GM12873 (cell line): ENCODE results near the gene SLC26A3.

Experiments
- TF ChIP-seq, protein P1 (sequence below): IDR thresholded peaks from 2 replicates; pipeline ENCODE4 v1.5.1; 2012; ENCODE audit warnings: low read depth, mild to moderate bottlenecking, moderate library complexity, low read length, control low read depth; ENCODE audit not compliant: insufficient read depth; ENCODE audit errors: missing control alignments

SLC26A3 gene

DNA sequence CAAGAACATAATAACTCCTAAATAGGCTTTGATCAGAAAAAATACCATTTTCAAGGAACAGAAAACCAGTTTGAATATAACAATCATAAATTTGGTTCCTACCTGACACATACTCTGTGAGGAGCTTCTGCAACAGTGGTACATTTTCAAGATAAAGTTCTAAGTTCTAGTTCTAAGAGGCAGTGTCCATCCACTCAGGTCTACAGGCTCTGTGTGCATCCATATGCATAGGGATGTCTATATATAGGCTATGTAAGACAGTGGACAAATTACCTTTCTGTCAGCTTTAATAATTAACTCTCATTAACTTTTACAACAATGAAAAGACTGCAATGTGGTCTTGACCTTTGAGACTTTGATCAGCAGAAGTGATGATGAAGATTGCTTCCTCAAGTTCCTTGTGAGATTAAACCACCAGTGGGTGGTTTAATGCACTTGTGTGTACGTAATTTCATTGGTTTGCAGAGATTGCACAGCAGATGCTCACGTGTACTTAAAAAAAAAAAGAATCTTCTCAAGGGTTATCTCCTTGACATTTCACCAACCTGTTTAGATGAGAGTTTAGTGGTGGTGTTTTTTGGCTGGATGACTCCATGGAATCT, at the start of gene SLC26A3:
Gene SLC26A3 (minus strand): TSS at position 215 of the 602 bp plus-strand sequence. CDS start 8,714 bp downstream, outside the sequence.
- TF ChIP-seq, protein P1, sequence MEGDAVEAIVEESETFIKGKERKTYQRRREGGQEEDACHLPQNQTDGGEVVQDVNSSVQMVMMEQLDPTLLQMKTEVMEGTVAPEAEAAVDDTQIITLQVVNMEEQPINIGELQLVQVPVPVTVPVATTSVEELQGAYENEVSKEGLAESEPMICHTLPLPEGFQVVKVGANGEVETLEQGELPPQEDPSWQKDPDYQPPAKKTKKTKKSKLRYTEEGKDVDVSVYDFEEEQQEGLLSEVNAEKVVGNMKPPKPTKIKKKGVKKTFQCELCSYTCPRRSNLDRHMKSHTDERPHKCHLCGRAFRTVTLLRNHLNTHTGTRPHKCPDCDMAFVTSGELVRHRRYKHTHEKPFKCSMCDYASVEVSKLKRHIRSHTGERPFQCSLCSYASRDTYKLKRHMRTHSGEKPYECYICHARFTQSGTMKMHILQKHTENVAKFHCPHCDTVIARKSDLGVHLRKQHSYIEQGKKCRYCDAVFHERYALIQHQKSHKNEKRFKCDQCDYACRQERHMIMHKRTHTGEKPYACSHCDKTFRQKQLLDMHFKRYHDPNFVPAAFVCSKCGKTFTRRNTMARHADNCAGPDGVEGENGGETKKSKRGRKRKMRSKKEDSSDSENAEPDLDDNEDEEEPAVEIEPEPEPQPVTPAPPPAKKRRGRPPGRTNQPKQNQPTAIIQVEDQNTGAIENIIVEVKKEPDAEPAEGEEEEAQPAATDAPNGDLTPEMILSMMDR = no peak

DNA sequence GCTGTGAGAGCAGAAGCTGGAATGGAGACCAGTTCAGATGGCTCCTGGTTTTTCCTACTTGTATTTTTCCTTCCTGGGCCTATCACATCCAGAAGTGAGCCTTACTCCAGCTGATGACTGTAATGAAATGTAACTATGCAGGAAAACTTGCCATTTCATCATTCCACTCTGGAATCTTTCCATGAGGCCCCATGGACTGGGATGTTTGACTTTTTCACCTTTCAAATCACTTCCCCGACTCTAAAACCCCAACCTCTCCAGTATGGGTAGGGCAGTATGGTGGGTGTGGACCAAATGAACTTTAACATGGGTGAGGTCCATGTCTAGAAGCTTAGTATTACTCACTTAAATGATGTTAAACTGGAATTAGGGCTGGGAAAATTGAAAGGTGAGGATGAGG, 47.6 kb upstream of the SLC26A3 start:
- TF ChIP-seq, protein P1 = no peak

DNA sequence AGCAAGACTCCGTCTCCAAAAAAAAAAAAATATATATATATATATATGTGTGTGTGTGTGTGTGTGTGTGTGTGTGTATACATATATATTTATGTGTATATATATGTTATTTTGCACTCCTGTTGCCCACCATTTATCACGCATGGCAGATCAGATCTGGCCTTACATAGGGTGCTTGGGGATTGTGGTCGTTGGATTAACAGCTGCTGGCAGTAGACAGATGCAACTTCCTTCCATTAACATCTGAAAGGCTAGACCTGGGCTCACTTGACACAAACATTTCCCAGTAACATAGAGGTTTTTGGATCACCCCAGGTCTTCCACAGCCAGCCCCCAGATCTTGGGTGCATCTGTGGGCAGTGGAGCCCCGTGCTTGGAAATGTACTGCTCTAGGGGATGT, 47.2 kb upstream of the SLC26A3 start:
- TF ChIP-seq, protein P1 = no peak

DNA sequence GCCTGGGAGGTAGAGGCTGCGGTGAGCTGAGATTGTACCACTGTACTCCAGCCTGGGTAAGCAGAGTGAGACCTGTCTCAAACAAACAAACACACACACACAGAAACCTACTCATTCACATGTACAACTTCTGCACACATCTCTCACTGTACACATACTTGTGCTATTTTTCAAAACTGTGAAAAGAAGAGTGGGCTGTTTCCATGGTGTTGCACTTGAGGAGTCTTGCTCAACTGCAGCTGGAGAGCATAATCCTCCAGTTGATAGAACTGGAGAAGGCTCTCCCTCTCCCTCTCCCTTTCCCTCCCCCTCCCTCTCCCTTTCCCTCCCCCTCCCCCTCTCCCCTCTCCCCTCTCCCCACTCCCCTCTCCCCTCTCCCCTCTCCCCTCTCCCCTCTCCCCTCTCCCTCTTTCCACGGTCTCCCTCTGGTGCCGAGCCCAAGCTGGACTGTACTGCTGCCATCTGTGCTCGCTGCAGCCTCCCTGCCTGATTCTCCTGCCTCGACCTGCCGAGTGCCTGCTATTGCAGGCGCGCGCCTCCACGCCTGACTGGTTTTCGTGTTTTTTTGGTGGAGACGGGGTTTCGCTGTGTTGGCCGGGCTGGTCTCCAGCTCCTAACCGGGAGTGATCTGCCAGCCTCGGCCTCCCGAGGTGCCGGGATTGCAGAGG, 44.3 kb upstream of the SLC26A3 start:
- TF ChIP-seq, protein P1 = no peak

DNA sequence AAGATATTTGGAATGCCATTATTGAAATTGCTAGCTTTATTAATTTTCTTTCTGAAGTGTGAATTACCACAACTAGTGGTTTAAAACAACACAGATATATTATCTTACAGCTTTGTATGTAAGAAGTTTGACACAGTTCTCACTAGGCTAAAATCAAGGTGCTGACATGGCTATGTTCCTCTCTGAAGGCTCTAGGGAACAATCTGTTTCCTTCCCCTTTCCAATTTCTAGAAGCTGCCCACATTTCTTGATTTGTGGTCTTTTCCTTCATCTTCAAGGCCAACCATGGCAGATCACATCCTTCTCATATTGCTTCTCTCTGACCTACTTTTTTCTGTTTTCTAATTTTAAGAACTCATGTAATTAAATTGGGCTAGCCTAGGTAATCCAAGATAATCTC, 43.3 kb upstream of the SLC26A3 start:
- TF ChIP-seq, protein P1 = no peak

DNA sequence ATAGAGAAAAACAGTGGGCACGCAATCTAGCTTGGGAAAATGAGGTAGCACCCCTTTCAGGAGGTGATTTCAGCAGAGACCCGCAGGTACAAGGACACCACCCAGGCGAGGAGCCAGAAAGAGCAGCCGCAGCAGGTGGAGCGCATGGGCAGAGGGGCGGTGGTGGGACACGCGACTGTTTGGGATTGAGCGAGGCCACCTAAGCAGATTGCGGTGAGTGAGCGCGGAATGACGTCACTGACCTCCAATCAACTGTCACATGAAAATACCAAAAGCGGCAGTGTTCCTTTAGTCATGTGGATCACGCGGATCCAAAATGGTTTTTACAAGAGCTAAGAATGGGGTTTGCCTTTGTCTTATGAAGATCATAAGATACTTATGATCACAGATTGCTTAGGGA, 40.2 kb upstream of the SLC26A3 start:
- TF ChIP-seq, protein P1 = no peak

DNA sequence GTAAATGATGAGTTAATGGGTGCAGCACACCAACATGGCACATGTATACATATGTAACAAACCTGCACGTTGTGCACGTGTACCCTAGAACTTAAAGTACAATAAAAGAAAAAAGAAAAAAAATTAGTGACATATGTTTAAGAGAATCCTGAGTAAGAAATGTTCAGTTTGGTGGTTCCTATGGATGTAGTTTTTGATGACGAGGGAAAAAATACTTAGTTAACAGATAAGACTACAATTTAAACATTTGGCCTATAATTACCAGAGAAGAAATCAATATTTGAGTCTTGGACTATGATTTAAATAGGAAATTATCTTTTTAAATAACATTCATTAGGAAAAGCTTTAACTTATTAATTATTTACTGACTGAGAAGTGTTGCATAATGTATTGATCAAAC, 39.2 kb upstream of the SLC26A3 start:
- TF ChIP-seq, protein P1 = no peak
